Activated CD4-positive, alpha-beta T cell treated with anti-CD3 and anti-CD28 coated beads for 48 hours (primary cell): ENCODE results near the gene XRN2.

ENCODE experiments used
- DNase-seq: peaks from one replicate; pipeline ENCODE4 v3.0.0-alpha.2; 2020

The XRN2 gene

GRCh38 chr20:21436205-21436604, 133.1 kb downstream of the XRN2 start:
- no peak for DNase-seq

DNA sequence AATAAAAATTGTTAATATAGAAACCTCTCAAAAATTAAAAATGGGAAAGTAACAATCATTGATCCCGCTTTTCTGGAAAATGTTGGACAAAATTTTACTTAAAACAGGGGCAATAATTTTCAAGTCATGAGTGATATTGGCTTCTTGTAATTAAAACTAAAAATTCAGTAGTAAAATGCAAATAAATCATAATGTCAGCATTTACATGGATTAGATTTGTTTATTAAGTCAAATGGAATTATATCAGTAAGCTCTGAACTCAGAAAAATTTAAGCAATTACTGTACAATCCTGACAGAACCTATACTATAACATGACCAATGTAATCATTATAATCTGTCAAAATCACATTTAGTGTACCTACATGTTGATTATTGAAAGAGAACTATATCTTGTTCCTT, 134.1 kb downstream of the XRN2 start:
- DNase-seq, result no peak

- DNase-seq, result no peak
Measured at GRCh38 chr20:21437816-21438215, 134.7 kb downstream of the XRN2 start.
